Smooth muscle cell (in vitro differentiated cells): ENCODE measurements around the gene LRRC7. TPM values are rescaled to one million over a fixed set of nuclear protein-coding genes. Genes with fewer than 3 reads are reported as not detected.

ENCODE experiments used
- DNase-seq: peaks from one replicate; lab custom pipeline; 2025; ENCODE audit not compliant: unreplicated experiment; lab: John Stamatoyannopoulos, UW
- H2AFZ ChIP-seq: fragments of 200-600 bp; sonication (generic); 2 replicates; pipeline ENCODE4 v1.6.0; 2016; ENCODE audit warnings: antibody characterized with exemption, low read depth, mild to moderate bottlenecking
- H3F3A ChIP-seq: fragments of 200-600 bp; sonication (generic); 2 replicates; pipeline ENCODE4 v1.6.0; 2017; ENCODE audit warnings: antibody characterized with exemption, low read depth
- H3K27ac ChIP-seq: fragments of 200-600 bp; sonication (generic); 2 replicates; pipeline ENCODE4 v1.5.1; 2016; ENCODE audit warnings: low read depth, mild to moderate bottlenecking
- H3K27me3 ChIP-seq: fragments of 200-600 bp; sonication (generic); 2 replicates; pipeline ENCODE4 v1.6.1; 2016; ENCODE audit warnings: low read depth, mild to moderate bottlenecking
- H3K36me3 ChIP-seq: fragments of 200-600 bp; sonication (generic); 2 replicates; pipeline ENCODE4 v1.5.1; 2016; ENCODE audit warnings: low read depth
- H3K4me1 ChIP-seq: fragments of 200-600 bp; sonication (generic); 2 replicates; pipeline ENCODE4 v1.5.1; 2016; ENCODE audit warnings: low read depth
- H3K4me2 ChIP-seq: fragments of 200-600 bp; sonication (generic); 2 replicates; pipeline ENCODE4 v1.6.0; 2016; ENCODE audit warnings: mild to moderate bottlenecking
- H3K4me3 ChIP-seq: fragments of 200-600 bp; sonication (generic); 2 replicates; pipeline ENCODE4 v1.5.1; 2016; ENCODE audit warnings: mild to moderate bottlenecking
- H3K79me2 ChIP-seq: fragments of 200-600 bp; sonication (generic); 2 replicates; pipeline ENCODE4 v1.6.0; 2016; ENCODE audit warnings: low read depth, mild to moderate bottlenecking
- H3K9ac ChIP-seq: fragments of 200-600 bp; sonication (generic); 2 replicates; pipeline ENCODE4 v1.6.0; 2016; ENCODE audit warnings: low read depth
- H3K9me3 ChIP-seq: fragments of 200-600 bp; sonication (generic); replicated peaks from 2 replicates; pipeline ENCODE4 v1.5.1; 2016; ENCODE audit warnings: low read depth
- H4K20me1 ChIP-seq: fragments of 200-600 bp; sonication (generic); 2 replicates; pipeline ENCODE4 v1.6.0; 2016; ENCODE audit warnings: low read depth
- CTCF ChIP-seq: fragments of 200-600 bp; sonication (generic); IDR thresholded peaks from 2 replicates; pipeline ENCODE4 v1.5.1; 2017; ENCODE audit warnings: borderline replicate concordance, mild to moderate bottlenecking, antibody characterized with exemption; ENCODE audit not compliant: insufficient read depth, poor library complexity, severe bottlenecking
- WGBS: methylation state at CpG from one replicate; pipeline ENCODE4 v1.1.7; 2016; ENCODE audit warnings: low lambda C conversion rate; 5-methylcytosine and 5-hydroxymethylcytosine counted together
- polyA plus RNA-seq: library from polyadenylated mRNA; unstranded; fragments of >200 nt; fragmentation: Nextera tagmentation; extraction: Ambion mirVana; gene quantifications from 2 replicates; pipeline ENCODE4 v1.2.1, GENCODE V29; 2016
- total RNA-seq: library from RNA; depleted of rRNA; stranded (reverse); fragments of >200 nt; gene quantifications from 2 replicates; pipeline ENCODE4 v1.2.3, GENCODE V29; 2014

LRRC7 gene
- total and polyA plus RNA-seq, 2 experiments from 2014 or later: 0.04 to 0.06 TPM

GRCh38 chr1:70063861-70064260 is 496.1 kb downstream of the LRRC7 start:
- no peak for TF ChIP-seq CTCF
- no peaks in the 10 kb centered on the region for H3K9me3 ChIP-seq
- H3K4me1 ChIP-seq: no peaks in the 10 kb centered on the region
- no peak overlapping the region for H3K9ac ChIP-seq
- no peak overlapping the region for H3K4me2 ChIP-seq
- no peaks in the 10 kb centered on the region for H3K36me3 ChIP-seq
- no peak overlapping the region for H3K4me3 ChIP-seq
- no peaks in the 10 kb centered on the region for H3F3A ChIP-seq
- no peaks in the 10 kb centered on the region for H4K20me1 ChIP-seq
- no peaks in the 10 kb centered on the region for H3K79me2 ChIP-seq
- no peak overlapping the region for H3K27ac ChIP-seq
- no peak overlapping the region for H2AFZ ChIP-seq
- H3K27me3 ChIP-seq: peaks cover 4% of the 10 kb centered on the region
- DNase-seq: no peak

- H3F3A ChIP-seq: no peaks in the 10 kb centered on the region
- no peak overlapping the region for H3K4me3 ChIP-seq
- H3K27ac ChIP-seq: no peak overlapping the region
- H2AFZ ChIP-seq: no peak overlapping the region
- TF ChIP-seq CTCF: no peak
- no peaks in the 10 kb centered on the region for H3K9me3 ChIP-seq
- H3K36me3 ChIP-seq: no peaks in the 10 kb centered on the region
- no peaks in the 10 kb centered on the region for H4K20me1 ChIP-seq
- no peaks in the 10 kb centered on the region for H3K4me1 ChIP-seq
- no peak overlapping the region for H3K9ac ChIP-seq
- H3K4me2 ChIP-seq: no peak overlapping the region
- DNase-seq: no peak
- 48% methylated on average over 2 of the region's 2 CpGs for WGBS
- peaks cover 4% of the 10 kb centered on the region for H3K27me3 ChIP-seq
- H3K79me2 ChIP-seq: no peaks in the 10 kb centered on the region
Measured at GRCh38 chr1:70066711-70067110, 499.0 kb downstream of the LRRC7 start.

GRCh38 chr1:70071601-70072000 is 503.9 kb downstream of the LRRC7 start:
- H3K4me2 ChIP-seq: no peak overlapping the region
- DNase-seq: no peak

More at GRCh38 chr1:70071601-70072000, 503.9 kb downstream of the LRRC7 start:
- Histone ChIP-seq H3K4me1 (no peaks in the 10 kb centered on the region), H2AFZ (no peak overlapping the region), H3K9ac (no peak overlapping the region), H3F3A (no peaks in the 10 kb centered on the region), H3K4me3 (no peak overlapping the region), H3K9me3 (no peaks in the 10 kb centered on the region), H4K20me1 (no peaks in the 10 kb centered on the region), H3K36me3 (no peaks in the 10 kb centered on the region), H3K27me3 (peaks cover 20% of the 10 kb centered on the region), H3K27ac (no peak overlapping the region), H3K79me2 (no peaks in the 10 kb centered on the region)
- 80% methylated on average over 4 of the region's 4 CpGs for WGBS
- no peak for TF ChIP-seq CTCF
